HEK293 (cell line): ENCODE measurements around the gene JAKMIP1.

Experiments used
- SETDB1 ChIP-seq: IDR thresholded peaks from one replicate; pipeline ENCODE4 v1.6.1; 2017; ENCODE audit warnings: mild to moderate bottlenecking, low read length, moderate library complexity, mixed read lengths; ENCODE audit not compliant: insufficient read length
- ZFP3 ChIP-seq: fragments of 450-650 bp; formaldehyde crosslinking; IDR thresholded peaks from 2 replicates; pipeline ENCODE4 v1.5.1; 2016; ENCODE audit warnings: low read depth, missing biosample characterization, missing genetic modification characterization
- ZNF121 ChIP-seq: fragments of 450-650 bp; formaldehyde crosslinking; IDR thresholded peaks from 2 replicates; pipeline ENCODE4 v1.5.1; 2016; ENCODE audit warnings: missing biosample characterization, missing genetic modification characterization
- ZNF174 ChIP-seq: fragments of 450-650 bp; formaldehyde crosslinking; IDR thresholded peaks from 2 replicates; pipeline ENCODE4 v1.5.0; 2017; ENCODE audit warnings: missing biosample characterization, mild to moderate bottlenecking, missing genetic modification characterization
- ZNF274 ChIP-seq, 2 experiments: fragments of 200-500 bp in 1 of 2; fragments of 450-650 bp in 1 of 2; sonication (Bioruptor generic) in 1 of 2; formaldehyde crosslinking in 1 of 2; IDR thresholded peaks; 2 replicates each; pipeline versions ENCODE4 v1.5.1 to v1.6.1; 2014 to 2016; ENCODE audit warnings: borderline replicate concordance in 1 of 2, inconsistent platforms in 1 of 2, low read length in 1 of 2, missing biosample characterization in 1 of 2, missing genetic modification characterization in 1 of 2
- ZNF311 ChIP-seq: fragments of 450-650 bp; formaldehyde crosslinking; IDR thresholded peaks from 2 replicates; pipeline ENCODE4 v1.5.1; 2017; ENCODE audit warnings: missing biosample characterization, missing genetic modification characterization, borderline replicate concordance
- ZNF670 ChIP-seq: fragments of 450-650 bp; formaldehyde crosslinking; IDR thresholded peaks from 2 replicates; pipeline ENCODE4 v1.5.1; 2016; ENCODE audit warnings: missing biosample characterization, missing genetic modification characterization, low read depth
- TF ChIP-seq, protein P1 (sequence below): fragments of 450-650 bp; formaldehyde crosslinking; IDR thresholded peaks from 2 replicates; pipeline ENCODE4 v1.5.1; 2016; ENCODE audit warnings: missing biosample characterization, missing genetic modification characterization
- TF ChIP-seq, protein P2 (sequence below): fragments of 450-650 bp; formaldehyde crosslinking; optimal IDR thresholded peaks from 2 replicates; pipeline ENCODE3; 2016; ENCODE audit warnings: missing biosample characterization, mild to moderate bottlenecking, missing genetic modification characterization
- TF ChIP-seq, protein P3 (sequence below): fragments of 450-650 bp; formaldehyde crosslinking; IDR thresholded peaks from 2 replicates; pipeline ENCODE4 v1.5.1; 2016; ENCODE audit warnings: missing biosample characterization, missing genetic modification characterization
- TF ChIP-seq, protein P4 (sequence below): fragments of 450-650 bp; formaldehyde crosslinking; IDR thresholded peaks from 2 replicates; pipeline ENCODE4 v1.5.1; 2017; ENCODE audit warnings: missing biosample characterization, mild to moderate bottlenecking, missing genetic modification characterization, moderate library complexity

DNA sequence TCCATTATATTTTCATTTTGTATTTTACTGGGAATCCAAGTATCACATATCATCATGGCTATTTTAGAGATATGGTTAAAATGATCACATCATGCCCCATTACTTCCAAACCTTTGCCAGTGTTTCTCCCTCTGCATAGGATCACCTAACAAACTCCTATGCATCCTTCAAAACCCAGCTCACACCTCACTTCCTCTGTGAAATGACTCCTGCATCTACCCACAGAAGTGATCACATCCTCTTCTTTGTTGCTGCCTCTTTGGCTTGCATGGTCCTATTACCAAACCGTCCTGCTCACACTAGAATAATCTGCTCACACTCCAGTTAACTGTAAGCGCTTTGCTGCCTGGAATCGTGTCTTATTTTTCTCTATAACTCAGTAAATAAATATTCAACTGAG, 107.4 kb downstream of the JAKMIP1 start:
- TF ChIP-seq, protein P1, sequence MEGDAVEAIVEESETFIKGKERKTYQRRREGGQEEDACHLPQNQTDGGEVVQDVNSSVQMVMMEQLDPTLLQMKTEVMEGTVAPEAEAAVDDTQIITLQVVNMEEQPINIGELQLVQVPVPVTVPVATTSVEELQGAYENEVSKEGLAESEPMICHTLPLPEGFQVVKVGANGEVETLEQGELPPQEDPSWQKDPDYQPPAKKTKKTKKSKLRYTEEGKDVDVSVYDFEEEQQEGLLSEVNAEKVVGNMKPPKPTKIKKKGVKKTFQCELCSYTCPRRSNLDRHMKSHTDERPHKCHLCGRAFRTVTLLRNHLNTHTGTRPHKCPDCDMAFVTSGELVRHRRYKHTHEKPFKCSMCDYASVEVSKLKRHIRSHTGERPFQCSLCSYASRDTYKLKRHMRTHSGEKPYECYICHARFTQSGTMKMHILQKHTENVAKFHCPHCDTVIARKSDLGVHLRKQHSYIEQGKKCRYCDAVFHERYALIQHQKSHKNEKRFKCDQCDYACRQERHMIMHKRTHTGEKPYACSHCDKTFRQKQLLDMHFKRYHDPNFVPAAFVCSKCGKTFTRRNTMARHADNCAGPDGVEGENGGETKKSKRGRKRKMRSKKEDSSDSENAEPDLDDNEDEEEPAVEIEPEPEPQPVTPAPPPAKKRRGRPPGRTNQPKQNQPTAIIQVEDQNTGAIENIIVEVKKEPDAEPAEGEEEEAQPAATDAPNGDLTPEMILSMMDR: no peak
- TF ChIP-seq ZNF174 (tag by site-specific recombination) (no peak), ZNF121 (tag by site-specific recombination) (no peak), ZNF670 (no peak), ZFP3 (peak; percentile 80), SETDB1 (no peak), ZNF274 (IDR thresholded peaks at IDR 0.05; ENCODE audit: low read length) (no peak), ZNF274 (tag by site-specific recombination; IDR thresholded peaks at IDR 0.05; ENCODE audit: borderline replicate concordance) (no peak), ZNF311 (tag by site-specific recombination) (no peak)
- TF ChIP-seq, protein P2, sequence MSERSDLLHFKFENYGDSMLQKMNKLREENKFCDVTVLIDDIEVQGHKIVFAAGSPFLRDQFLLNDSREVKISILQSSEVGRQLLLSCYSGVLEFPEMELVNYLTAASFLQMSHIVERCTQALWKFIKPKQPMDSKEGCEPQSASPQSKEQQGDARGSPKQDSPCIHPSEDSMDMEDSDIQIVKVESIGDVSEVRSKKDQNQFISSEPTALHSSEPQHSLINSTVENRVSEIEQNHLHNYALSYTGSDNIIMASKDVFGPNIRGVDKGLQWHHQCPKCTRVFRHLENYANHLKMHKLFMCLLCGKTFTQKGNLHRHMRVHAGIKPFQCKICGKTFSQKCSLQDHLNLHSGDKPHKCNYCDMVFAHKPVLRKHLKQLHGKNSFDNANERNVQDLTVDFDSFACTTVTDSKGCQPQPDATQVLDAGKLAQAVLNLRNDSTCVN: no peak
- TF ChIP-seq, protein P3, sequence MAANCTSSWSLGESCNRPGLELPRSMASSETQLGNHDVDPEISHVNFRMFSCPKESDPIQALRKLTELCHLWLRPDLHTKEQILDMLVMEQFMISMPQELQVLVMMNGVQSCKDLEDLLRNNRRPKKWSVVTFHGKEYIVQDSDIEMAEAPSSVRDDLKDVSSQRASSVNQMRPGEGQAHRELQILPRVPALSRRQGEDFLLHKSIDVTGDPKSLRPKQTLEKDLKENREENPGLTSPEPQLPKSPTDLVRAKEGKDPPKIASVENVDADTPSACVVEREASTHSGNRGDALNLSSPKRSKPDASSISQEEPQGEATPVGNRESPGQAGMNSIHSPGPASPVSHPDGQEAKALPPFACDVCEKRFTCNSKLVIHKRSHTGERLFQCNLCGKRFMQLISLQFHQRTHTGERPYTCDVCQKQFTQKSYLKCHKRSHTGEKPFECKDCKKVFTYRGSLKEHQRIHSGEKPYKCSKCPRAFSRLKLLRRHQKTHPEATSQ (tag by site-specific recombination): no peak
- TF ChIP-seq, protein P4, sequence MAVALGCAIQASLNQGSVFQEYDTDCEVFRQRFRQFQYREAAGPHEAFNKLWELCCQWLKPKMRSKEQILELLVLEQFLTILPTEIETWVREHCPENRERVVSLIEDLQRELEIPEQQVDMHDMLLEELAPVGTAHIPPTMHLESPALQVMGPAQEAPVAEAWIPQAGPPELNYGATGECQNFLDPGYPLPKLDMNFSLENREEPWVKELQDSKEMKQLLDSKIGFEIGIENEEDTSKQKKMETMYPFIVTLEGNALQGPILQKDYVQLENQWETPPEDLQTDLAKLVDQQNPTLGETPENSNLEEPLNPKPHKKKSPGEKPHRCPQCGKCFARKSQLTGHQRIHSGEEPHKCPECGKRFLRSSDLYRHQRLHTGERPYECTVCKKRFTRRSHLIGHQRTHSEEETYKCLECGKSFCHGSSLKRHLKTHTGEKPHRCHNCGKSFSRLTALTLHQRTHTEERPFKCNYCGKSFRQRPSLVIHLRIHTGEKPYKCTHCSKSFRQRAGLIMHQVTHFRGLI (tag by site-specific recombination): no peak
